ENCODE results near the gene ERFL. TPM values are rescaled to one million over a fixed set of nuclear protein-coding genes. Genes with fewer than 3 reads are reported as not detected.

Gene ERFL
- total and polyA plus RNA-seq, 2 of the 8 experiments (the other 6 are each of a cell fraction or from before 2014, with no cell fraction given) = 0.12 TPM; not detected in 1

GRCh38 chr19:41894350-41894749 is 33.9 kb downstream of the ERFL start:
- Histone ChIP-seq H4K8ac (ENCODE audit: extremely low read depth, insufficient read depth, low read length) (no peak overlapping the region), H3K79me1 (ENCODE audit: low read depth, low read length) (no peaks in the 10 kb centered on the region), H2BK120ac (replicated peaks; ENCODE audit: low read depth, low read length) (no peak overlapping the region), H3K4me3 (ENCODE audit: extremely low read depth in 1 of 4, insufficient read depth in 2 of 4, low read depth in 3 of 4, low read length in 4 of 4) (no peak overlapping the region), H4K20me1 (replicated peaks in 1 of 2; ENCODE audit: control insufficient read depth in 1 of 2, insufficient read depth in 2 of 2, low read length in 2 of 2) (peaks cover 0 to 3% of the 10 kb centered on the region in 2 experiments), H2BK20ac (ENCODE audit: low read length) (no peak overlapping the region), H4K5ac (ENCODE audit: insufficient read length, low read depth, low read length) (no peak overlapping the region), H3K14ac (ENCODE audit: insufficient read length) (no peak overlapping the region), H3K9ac (replicated peaks in 1 of 4; ENCODE audit: extremely low read depth in 1 of 4, low read depth in 3 of 4, low read length in 3 of 4) (no peak overlapping the region), H2AFZ (ENCODE audit: low read length) (no peak overlapping the region), H4K91ac (replicated peaks; ENCODE audit: insufficient read length, low read length) (no peak overlapping the region), H3K18ac (ENCODE audit: extremely low read depth, low read length) (no peak overlapping the region), H3K9me3 (ENCODE audit: insufficient read depth in 2 of 2, low read depth in 1 of 2, low read length in 1 of 2) (no peaks in the 10 kb centered on the region), H2AK5ac (ENCODE audit: low read depth, low read length) (no peak overlapping the region), H2BK12ac (ENCODE audit: low read depth, low read length) (no peak overlapping the region), H3K56ac (replicated peaks; ENCODE audit: insufficient read length, low read depth, low read length) (no peak overlapping the region), H3K79me2 (ENCODE audit: control insufficient read depth in 1 of 2, insufficient read depth in 2 of 2, low read length in 2 of 2) (no peaks in the 10 kb centered on the region), H2BK15ac (ENCODE audit: low read length) (no peak overlapping the region), H3K23me2 (ENCODE audit: low read depth, low read length) (no peaks in the 10 kb centered on the region), H3K36me3 (ENCODE audit: control insufficient read depth in 2 of 4, insufficient read depth in 4 of 4, low read length in 3 of 4) (peaks cover 0 to 4% (median 1%) of the 10 kb centered on the region in 4 experiments; a peak in 4 of 8 replicates), H2BK5ac (ENCODE audit: low read depth, low read length) (no peak overlapping the region), H3K4me1 (replicated peaks in 1 of 4; ENCODE audit: control insufficient read depth in 3 of 4, insufficient read depth in 4 of 4, low read length in 3 of 4) (peaks cover 0 to 5% (median 1%) of the 10 kb centered on the region in 4 experiments; a peak in 1 of 7 replicates), H3K27ac (ENCODE audit: low read depth, low read length) (no peak overlapping the region), H3K4me2 (ENCODE audit: insufficient read depth in 1 of 2, low read depth in 2 of 2, low read length in 2 of 2) (no peak overlapping the region), H3K27me3 (replicated peaks in 1 of 4; ENCODE audit: control insufficient read depth in 3 of 4, extremely low read depth in 1 of 4, insufficient read depth in 3 of 4, low read length in 3 of 4) (no peaks in the 10 kb centered on the region), H3K23ac (ENCODE audit: insufficient read length) (no peak overlapping the region), H3K4ac (replicated peaks; ENCODE audit: insufficient read length, low read depth, low read length) (no peak overlapping the region)
- DNase-seq (ENCODE audit: low read depth in 1 of 2, low spot score in 2 of 2) (no peak), FAIRE-seq (no peak)
- CTCF ChIA-PET (ENCODE audit: partially characterized antibody) = interaction anchor here (0.7 to 2.5 kb wide), 5 partner anchors 10 to 335 kb away, joined by 3 to 11 read pairs (median 3); no protein-coding TSS in a partner anchor
- POLR2A ChIA-PET (ENCODE audit: partially characterized antibody) = interaction anchor here (0.7 to 3.3 kb wide), 4 partner anchors 10 to 26 kb away, joined by 3 to 14 read pairs (median 6); no protein-coding TSS in a partner anchor
- no peak for TF ChIP-seq SP1 (IDR thresholded peaks at IDR 0.05; ENCODE audit: low read depth, low read length)
- no peak for TF ChIP-seq USF2 (IDR thresholded peaks at IDR 0.05; ENCODE audit: low read length)
- no peak for TF ChIP-seq CHD2 (IDR thresholded peaks at IDR 0.05; ENCODE audit: low read length)
- WGBS, 2 experiments (ENCODE audit: extremely low coverage in 1 of 2, insufficient coverage in 1 of 2, insufficient read length in 1 of 2, insufficient replicate concordance in 2 of 2, low coverage in 1 of 2, low lambda C conversion rate in 2 of 2, missing lambda C conversion rate in 1 of 2) = 93% methylated on average over 14 of the region's 14 CpGs; no CpG with 5 or more reads in 1 of the 2 experiments

Data from H1 (cell line).